Measurements from ENCODE around the gene VWA5A.

DNA sequence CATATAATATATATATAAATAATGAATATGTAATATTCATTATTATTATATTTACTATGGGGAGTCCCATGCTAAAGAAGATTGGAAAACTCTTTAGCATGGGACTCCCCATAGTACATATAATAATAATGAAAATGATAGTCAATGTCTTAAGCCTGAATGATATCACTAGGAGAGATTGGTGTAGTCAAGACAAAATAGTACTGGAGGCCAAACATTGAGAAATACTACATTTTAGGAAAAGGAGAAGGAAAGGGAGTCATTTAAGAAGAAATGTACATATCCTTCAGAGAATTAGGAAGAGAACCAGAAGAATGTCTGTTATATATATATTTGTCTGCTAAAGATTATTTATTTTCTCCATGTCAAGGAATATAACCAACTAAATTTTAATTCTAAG, 5.0 kb upstream of the VWA5A start:
- TF ChIP-seq, protein P1, sequence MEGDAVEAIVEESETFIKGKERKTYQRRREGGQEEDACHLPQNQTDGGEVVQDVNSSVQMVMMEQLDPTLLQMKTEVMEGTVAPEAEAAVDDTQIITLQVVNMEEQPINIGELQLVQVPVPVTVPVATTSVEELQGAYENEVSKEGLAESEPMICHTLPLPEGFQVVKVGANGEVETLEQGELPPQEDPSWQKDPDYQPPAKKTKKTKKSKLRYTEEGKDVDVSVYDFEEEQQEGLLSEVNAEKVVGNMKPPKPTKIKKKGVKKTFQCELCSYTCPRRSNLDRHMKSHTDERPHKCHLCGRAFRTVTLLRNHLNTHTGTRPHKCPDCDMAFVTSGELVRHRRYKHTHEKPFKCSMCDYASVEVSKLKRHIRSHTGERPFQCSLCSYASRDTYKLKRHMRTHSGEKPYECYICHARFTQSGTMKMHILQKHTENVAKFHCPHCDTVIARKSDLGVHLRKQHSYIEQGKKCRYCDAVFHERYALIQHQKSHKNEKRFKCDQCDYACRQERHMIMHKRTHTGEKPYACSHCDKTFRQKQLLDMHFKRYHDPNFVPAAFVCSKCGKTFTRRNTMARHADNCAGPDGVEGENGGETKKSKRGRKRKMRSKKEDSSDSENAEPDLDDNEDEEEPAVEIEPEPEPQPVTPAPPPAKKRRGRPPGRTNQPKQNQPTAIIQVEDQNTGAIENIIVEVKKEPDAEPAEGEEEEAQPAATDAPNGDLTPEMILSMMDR (IDR thresholded peaks at IDR 0.05): no peak
- TF ChIP-seq POLR2A (IDR thresholded peaks at IDR 0.05): no peak
